Measurements from ENCODE around the gene SLCO3A1.

DNA sequence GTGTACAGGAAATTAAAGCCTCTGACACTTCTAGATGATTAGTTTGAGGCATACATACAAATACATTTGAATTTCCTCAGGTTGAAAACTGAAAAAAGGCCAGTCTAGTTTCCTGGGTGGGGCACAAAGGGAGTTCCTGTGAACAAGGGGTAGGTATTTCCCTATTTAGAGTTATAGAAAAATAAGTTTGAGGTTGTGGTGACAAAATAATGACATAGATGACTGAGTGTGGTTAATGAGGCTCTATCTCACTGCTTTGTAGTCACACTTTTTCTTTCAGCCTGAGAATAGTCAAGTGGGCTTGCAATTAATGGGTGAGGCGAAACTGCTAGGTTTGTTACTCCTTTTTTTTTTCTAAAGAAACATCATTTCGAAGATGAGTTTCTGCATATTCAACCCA is 4.3 kb downstream of the SLCO3A1 start:
- TF ChIP-seq, protein P1, sequence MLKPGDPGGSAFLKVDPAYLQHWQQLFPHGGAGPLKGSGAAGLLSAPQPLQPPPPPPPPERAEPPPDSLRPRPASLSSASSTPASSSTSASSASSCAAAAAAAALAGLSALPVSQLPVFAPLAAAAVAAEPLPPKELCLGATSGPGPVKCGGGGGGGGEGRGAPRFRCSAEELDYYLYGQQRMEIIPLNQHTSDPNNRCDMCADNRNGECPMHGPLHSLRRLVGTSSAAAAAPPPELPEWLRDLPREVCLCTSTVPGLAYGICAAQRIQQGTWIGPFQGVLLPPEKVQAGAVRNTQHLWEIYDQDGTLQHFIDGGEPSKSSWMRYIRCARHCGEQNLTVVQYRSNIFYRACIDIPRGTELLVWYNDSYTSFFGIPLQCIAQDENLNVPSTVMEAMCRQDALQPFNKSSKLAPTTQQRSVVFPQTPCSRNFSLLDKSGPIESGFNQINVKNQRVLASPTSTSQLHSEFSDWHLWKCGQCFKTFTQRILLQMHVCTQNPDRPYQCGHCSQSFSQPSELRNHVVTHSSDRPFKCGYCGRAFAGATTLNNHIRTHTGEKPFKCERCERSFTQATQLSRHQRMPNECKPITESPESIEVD (tag by site-specific recombination; IDR thresholded peaks at IDR 0.05): peak; percentile 71
- no peak for TF ChIP-seq KLF8 (tag by site-specific recombination; IDR thresholded peaks at IDR 0.05)
- no peak for TF ChIP-seq MZF1 (tag by site-specific recombination; IDR thresholded peaks at IDR 0.05; ENCODE audit: borderline replicate concordance)
- no peak for TF ChIP-seq ZNF274 (IDR thresholded peaks at IDR 0.05; ENCODE audit: low read length)
- TF ChIP-seq ZNF274 (tag by site-specific recombination; IDR thresholded peaks at IDR 0.05; ENCODE audit: borderline replicate concordance): no peak
- TF ChIP-seq, protein P2, sequence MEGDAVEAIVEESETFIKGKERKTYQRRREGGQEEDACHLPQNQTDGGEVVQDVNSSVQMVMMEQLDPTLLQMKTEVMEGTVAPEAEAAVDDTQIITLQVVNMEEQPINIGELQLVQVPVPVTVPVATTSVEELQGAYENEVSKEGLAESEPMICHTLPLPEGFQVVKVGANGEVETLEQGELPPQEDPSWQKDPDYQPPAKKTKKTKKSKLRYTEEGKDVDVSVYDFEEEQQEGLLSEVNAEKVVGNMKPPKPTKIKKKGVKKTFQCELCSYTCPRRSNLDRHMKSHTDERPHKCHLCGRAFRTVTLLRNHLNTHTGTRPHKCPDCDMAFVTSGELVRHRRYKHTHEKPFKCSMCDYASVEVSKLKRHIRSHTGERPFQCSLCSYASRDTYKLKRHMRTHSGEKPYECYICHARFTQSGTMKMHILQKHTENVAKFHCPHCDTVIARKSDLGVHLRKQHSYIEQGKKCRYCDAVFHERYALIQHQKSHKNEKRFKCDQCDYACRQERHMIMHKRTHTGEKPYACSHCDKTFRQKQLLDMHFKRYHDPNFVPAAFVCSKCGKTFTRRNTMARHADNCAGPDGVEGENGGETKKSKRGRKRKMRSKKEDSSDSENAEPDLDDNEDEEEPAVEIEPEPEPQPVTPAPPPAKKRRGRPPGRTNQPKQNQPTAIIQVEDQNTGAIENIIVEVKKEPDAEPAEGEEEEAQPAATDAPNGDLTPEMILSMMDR (tag by site-specific recombination; IDR thresholded peaks at IDR 0.05): no peak
- TF ChIP-seq, protein P3, sequence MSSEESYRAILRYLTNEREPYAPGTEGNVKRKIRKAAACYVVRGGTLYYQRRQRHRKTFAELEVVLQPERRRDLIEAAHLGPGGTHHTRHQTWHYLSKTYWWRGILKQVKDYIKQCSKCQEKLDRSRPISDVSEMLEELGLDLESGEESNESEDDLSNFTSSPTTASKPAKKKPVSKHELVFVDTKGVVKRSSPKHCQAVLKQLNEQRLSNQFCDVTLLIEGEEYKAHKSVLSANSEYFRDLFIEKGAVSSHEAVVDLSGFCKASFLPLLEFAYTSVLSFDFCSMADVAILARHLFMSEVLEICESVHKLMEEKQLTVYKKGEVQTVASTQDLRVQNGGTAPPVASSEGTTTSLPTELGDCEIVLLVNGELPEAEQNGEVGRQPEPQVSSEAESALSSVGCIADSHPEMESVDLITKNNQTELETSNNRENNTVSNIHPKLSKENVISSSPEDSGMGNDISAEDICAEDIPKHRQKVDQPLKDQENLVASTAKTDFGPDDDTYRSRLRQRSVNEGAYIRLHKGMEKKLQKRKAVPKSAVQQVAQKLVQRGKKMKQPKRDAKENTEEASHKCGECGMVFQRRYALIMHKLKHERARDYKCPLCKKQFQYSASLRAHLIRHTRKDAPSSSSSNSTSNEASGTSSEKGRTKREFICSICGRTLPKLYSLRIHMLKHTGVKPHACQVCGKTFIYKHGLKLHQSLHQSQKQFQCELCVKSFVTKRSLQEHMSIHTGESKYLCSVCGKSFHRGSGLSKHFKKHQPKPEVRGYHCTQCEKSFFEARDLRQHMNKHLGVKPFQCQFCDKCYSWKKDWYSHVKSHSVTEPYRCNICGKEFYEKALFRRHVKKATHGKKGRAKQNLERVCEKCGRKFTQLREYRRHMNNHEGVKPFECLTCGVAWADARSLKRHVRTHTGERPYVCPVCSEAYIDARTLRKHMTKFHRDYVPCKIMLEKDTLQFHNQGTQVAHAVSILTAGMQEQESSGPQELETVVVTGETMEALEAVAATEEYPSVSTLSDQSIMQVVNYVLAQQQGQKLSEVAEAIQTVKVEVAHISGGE (tag by site-specific recombination; conservative IDR thresholded peaks at IDR 0.05; ENCODE audit: low read depth): no peak
